Activated CD4-positive, alpha-beta T cell treated with anti-CD3 and anti-CD28 coated beads, Interleukin-2, amount 50 U/mL, for 4 hours (primary cell): ENCODE results near the gene ZPBP.

Source experiments
- DNase-seq, 2 experiments: peaks; one replicate each; pipeline ENCODE4 v3.0.0-alpha.2; 2020

The ZPBP gene

GRCh38 chr7:50037086-50037485, 56.0 kb downstream of the ZPBP start:
- DNase-seq: no peak

DNA sequence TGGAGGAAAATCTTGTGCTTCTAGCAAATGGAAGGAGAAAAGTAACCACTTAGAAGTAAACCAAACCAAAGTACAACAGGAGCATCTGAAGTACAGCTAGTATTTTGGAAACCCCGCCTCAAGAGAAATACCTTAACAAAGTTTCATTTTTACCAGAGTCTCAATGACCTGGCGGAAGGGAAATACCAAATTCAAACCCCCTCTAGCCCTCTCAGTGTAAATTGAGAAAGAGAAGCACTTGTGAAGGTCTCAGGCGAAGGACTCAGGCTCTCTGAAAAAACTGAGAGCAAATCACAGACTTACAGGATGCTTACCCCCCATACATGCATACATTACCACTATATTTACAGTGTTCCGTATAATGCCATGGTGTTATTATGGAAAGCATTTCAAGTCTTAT, 70.1 kb downstream of the ZPBP start:
- no peak for DNase-seq

DNA sequence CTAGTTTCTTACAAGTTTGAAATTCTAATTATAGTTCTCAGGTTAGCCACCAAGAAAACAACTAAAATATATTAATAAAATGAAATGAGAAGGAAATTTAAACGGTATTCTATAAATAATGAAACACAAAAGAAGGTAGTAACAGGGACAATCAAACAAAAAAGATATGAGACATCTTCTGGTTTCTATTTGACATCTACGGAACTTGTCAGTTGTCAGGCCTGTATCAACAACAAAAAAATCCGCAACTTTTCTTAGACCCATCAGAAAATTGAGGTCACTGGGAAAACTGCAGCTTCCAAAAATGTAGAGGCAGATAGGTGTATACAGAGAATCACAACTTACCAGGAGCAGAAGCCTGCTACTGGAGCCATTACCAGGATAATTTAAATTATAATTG, 70.6 kb downstream of the ZPBP start:
- DNase-seq: no peak

DNA sequence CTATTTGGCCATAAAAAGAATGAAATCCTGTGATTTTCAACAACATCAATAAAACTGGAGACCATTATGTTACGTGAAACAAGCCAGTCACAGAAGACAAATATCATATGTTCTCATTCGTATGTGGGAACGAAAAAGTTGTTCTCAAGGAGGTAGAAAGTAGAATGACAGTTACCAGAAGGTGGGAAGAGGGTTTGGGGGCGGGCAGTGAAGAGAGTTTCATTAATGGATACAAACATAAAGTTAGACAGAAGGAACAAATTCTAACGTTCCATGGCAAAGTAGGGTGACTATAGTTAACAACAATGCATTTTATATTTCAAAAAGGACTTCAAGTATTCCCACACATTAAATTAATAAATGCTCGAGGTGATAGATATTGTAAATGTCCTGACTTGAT, 97.4 kb downstream of the ZPBP start:
- no peak for DNase-seq

DNA sequence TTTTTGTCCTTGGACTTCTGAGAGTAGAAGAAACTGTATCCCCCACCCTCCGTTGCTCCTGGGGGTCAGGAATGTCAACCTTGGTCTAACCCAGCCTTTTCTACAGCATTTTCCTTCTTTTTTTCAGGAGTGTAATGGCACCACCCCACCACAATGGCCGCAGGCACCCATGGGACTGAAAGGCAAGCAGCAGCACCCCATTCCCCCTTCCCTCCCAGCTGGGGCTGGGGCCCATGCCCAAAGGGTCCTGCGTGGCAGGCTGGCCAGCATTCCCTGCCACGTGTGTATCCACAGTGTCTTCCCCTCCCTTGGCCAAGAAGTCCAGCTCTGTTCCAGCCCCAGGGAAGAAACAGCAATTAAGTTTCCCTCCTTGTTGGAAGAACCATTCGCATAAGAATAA, 106.9 kb downstream of the ZPBP start:
- DNase-seq: no peak

DNA sequence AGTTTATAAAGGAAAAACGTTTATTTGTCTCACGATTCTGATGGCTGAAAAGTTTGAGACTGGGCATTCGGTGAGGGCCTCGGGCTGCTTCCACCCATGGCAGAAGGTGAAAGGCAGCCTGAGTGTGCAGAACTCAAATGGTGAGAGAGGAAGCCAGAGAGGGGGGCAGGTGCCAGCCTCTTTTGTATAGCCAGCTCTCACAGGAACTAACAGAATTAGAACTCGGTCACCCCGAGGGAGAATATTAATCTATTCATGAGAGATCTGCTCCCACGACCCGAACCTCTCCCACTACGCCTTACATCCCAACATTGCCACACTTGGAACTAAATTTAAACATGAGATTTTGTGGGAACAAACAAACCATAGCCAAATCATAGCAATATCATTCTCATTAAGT, 112.6 kb downstream of the ZPBP start:
- no peak for DNase-seq

DNA sequence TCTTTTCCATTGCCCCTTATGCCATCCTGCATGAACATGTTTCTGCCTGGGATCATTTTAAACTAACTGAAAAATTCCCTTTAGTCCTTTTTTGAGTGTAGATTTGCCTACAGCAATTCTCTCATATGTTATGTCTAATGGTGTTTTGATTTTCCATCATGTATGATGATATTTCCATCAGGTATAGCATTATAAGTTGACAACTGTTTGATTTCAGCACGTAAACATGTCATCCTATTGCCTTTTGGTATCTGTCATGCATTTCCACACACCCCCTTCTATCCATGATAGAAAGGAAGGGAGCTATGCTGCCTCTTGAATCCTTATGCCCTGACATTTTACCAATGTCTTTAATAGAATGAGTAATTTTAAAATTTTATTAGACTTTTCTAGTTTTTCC, 116.8 kb downstream of the ZPBP start:
- no peak for DNase-seq

DNA sequence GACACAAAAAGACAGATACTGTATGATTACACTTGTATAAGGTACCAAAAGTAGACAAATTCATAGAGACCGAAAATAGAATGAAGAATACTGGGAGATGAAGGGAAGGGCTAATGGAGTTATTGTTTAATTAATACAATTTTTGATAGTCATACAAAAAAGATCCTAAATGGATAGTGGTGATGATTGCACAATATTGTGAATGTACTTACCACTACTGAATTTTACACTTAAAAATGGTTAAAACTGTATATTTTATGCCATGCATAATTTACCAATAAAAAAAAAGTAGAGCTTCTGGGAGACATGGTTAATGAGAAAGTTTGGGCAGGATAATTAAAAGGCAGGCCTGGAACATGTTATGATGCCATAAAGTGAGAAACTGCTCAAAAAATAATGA, 119.0 kb downstream of the ZPBP start:
- no peak for DNase-seq

- DNase-seq: no peak
Observed at GRCh38 chr7:49937608-49938007, 155.4 kb downstream of the ZPBP start.

DNA sequence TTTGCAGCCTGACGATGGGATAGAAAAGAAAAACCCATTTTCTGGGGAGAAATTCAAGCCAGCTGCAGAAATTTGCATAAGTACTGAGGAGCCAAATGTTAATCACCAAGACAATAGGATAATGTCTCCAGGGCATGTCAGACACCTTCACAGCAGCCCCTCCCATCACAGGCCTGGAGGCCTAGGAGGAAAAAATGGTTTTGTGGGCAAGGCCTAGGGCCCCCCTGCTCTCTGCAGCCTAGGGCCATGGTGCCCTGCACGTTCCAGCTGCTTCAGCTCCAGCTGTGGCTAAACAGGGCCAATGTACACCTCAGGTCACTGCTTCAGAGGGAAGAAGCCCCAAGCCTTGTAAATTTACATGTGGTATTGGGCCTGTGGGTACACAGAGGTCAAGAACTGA, 161.4 kb downstream of the ZPBP start:
- DNase-seq: no peak

- no peak for DNase-seq
Observed at GRCh38 chr7:49928787-49929186, 164.3 kb downstream of the ZPBP start.

DNA sequence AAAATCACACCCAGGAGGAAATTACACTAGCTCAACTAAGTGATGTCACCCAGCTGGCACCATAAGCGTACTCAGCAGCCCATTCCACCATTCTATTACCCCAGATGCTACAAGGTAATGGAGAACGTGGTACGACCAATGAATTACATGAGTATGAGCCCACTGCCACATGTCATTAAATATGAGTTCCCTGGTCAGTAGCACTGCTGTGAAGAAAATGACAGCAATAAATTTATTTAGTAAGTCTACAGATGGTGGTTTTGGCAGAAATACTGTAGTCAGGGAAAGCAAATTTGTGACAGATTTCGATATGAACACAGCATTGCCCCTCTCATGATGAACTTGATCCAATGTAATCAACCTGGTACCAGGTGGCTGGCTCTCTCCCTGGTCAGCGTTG, 165.4 kb downstream of the ZPBP start:
- DNase-seq: no peak

GRCh38 chr7:49926720-49927119, 166.3 kb downstream of the ZPBP start:
- no peak for DNase-seq

GRCh38 chr7:49911909-49912308, 181.1 kb downstream of the ZPBP start:
- no peak for DNase-seq

DNA sequence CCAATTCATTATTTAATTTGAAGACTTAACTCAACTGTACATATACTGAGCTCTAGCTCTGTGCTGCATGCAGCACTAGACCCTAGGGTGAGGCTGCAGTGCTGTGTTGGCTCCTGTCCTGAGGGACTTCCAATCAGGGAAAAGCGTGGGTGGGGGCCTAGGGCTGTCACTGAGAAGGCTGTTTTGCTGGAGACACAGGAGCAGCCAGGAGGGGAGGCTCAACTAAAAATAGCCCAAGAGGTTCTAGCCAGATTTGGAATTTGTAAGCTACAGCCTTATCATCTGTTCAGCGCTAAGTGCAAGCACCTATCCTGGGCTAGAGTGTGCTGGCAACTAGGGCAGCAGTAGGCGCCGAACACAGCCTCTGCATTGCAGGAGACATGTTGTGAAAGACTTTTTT, 198.5 kb downstream of the ZPBP start:
- no peak for DNase-seq

DNA sequence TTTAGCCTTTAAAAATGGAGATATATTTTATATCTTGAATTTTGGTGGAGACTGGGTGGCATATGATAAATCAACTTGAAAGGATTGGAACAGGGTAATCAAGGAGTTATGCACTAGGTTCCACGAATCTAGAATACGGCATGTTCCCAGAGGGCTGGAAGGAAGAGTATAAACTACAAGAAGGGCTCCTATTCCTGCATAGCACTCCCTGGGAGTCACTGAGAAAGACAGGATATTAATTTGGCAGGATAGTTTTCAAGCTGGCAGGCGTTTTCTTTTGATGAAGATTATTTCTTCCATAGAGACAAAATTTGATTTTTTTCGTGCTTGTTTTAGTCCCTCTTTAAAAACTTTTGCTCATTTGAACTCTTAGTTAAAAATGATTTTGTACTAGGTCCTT, 199.9 kb downstream of the ZPBP start:
- no peak for DNase-seq

DNA sequence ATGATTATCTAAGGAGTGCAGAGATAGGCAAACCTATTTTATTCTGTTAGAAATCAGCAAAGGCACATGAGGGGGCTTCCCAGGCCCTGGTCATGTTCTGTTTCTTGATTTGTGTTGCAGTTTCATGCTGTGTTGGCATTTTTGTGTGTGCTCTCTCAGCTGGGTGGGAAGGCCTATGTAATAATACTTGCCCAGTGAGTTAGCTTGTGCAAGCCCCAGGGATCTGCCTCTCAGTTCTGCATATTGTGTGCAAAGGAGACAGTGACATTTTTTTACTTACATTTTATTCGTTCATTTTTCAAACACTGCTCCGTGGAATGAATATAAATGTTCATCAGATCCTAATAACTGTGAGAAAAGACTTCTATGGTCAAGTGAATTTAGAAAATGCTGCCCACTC, 200.6 kb downstream of the ZPBP start:
- no peak for DNase-seq
